BJ (cell line): ENCODE data around the gene SYT9. TPM values are rescaled to one million over a fixed set of nuclear protein-coding genes. Genes with fewer than 3 reads are reported as not detected.

Source experiments
- CTCF ChIA-PET: fragments of 350-600 bp; formaldehyde crosslinking; extraction: SDS; loops from one replicate; lab custom pipeline; 2021; ENCODE audit warnings: antibody characterized with exemption, inconsistent platforms; lab: Yijun Ruan, JAX
- POLR2A ChIA-PET: fragments of 300-600 bp; sonication (Branson Sonifier 250); formaldehyde crosslinking; extraction: SDS; loops from one replicate; lab custom pipeline; 2021; ENCODE audit warnings: antibody characterized with exemption; lab: Charles Lee
- DNase-seq: peaks from one replicate; pipeline ENCODE4 v3.0.0-alpha.2; 2011; ENCODE audit warnings: low read depth
- H3K27me3 ChIP-seq: 2 replicates; pipeline ENCODE4 v1.6.0; 2011; ENCODE audit warnings: low read length; ENCODE audit not compliant: control insufficient read depth, insufficient read depth
- H3K36me3 ChIP-seq: 2 replicates; pipeline ENCODE4 v1.5.1; 2011; ENCODE audit warnings: low read length; ENCODE audit not compliant: control insufficient read depth, insufficient read depth
- H3K4me3 ChIP-seq: 2 replicates; pipeline ENCODE4 v1.5.1; 2011; ENCODE audit warnings: low read depth, mild to moderate bottlenecking, control low read depth, low read length
- CTCF ChIP-seq: IDR thresholded peaks from 2 replicates; pipeline ENCODE4 v1.5.1; 2011; ENCODE audit warnings: low read depth, mild to moderate bottlenecking, control low read depth, inconsistent platforms, low read length, moderate library complexity; ENCODE audit not compliant: insufficient read depth
- polyA plus RNA-seq: library from polyadenylated mRNA; depleted of rRNA; stranded (reverse); fragments of >200 nt; gene quantifications from 2 replicates; pipeline ENCODE4 v1.2.3, GENCODE V29; 2011

SYT9 gene
- polyA plus RNA-seq, 1 experiment, result not detected

GRCh38 chr11:7385532-7385931, 133.8 kb downstream of the SYT9 start:
- ChIA-PET POLR2A (no interaction called here), CTCF (no interaction called here)
- no peak overlapping the region for H3K4me3 ChIP-seq

GRCh38 chr11:7413961-7414915, 162.5 kb downstream of the SYT9 start:
- CTCF ChIA-PET, result interaction anchor here (0.7 to 1.5 kb wide), 4 partner anchors 8 to 315 kb away, joined by 3 to 4 read pairs (median 4); no protein-coding TSS in a partner anchor
- POLR2A ChIA-PET, result no interaction called here

More at GRCh38 chr11:7385532-7385931, 133.8 kb downstream of the SYT9 start:
- H3K36me3 ChIP-seq, result no peaks in the 10 kb centered on the region
- DNase-seq, result no peak
- TF ChIP-seq CTCF, result no peak
- H3K27me3 ChIP-seq, result no peaks in the 10 kb centered on the region

GRCh38 chr11:7414973-7415817, 163.5 kb downstream of the SYT9 start:
- H3K36me3 ChIP-seq, result no peaks in the 10 kb centered on the region
- H3K27me3 ChIP-seq, result peaks cover 2% of the 10 kb centered on the region
- no peak for DNase-seq
- TF ChIP-seq CTCF, result no peak
- ChIA-PET CTCF (interaction anchor here (0.7 to 1.5 kb wide), 4 partner anchors 9 to 316 kb away, joined by 3 to 4 read pairs (median 4); no protein-coding TSS in a partner anchor), POLR2A (no interaction called here)
- no peak overlapping the region for H3K4me3 ChIP-seq

More at GRCh38 chr11:7413961-7414915, 162.5 kb downstream of the SYT9 start:
- Histone ChIP-seq H3K27me3 (peaks cover 2% of the 10 kb centered on the region), H3K4me3 (no peak overlapping the region), H3K36me3 (no peaks in the 10 kb centered on the region)
- DNase-seq, result no peak
- no peak for TF ChIP-seq CTCF

- ChIA-PET POLR2A (no interaction called here), CTCF (no interaction called here)
- DNase-seq, result no peak
- peaks cover 2% of the 10 kb centered on the region for H3K27me3 ChIP-seq
- H3K4me3 ChIP-seq, result no peak overlapping the region
- no peaks in the 10 kb centered on the region for H3K36me3 ChIP-seq
- TF ChIP-seq CTCF, result no peak
These were observed 164.4 kb downstream of the SYT9 start for GRCh38 chr11:7416080-7416479.

- Histone ChIP-seq H3K36me3 (no peaks in the 10 kb centered on the region), H3K4me3 (no peak overlapping the region), H3K27me3 (peaks cover 2% of the 10 kb centered on the region)
- DNase-seq, result no peak
- ChIA-PET POLR2A (no interaction called here), CTCF (no interaction called here)
- no peak for TF ChIP-seq CTCF
These were observed 165.6 kb downstream of the SYT9 start for GRCh38 chr11:7417328-7417727.
